Posterior cingulate gyrus (tissue), 11 donors: ENCODE results near the gene LLGL1.

Source experiments
- DNase-seq, 10 donors: peaks; one replicate each; pipeline versions ENCODE4 v3.0.0 to v3.0.0-alpha.2; 2020 to 2021; ENCODE audit warnings: mixed read lengths in 3 of 10
- intact Hi-C: fragments of 100-400 bp; cut with DNase I; formaldehyde crosslinking; loops from one replicate; pipeline ENCODE4 v1.15.1; 2023

Gene LLGL1

DNA sequence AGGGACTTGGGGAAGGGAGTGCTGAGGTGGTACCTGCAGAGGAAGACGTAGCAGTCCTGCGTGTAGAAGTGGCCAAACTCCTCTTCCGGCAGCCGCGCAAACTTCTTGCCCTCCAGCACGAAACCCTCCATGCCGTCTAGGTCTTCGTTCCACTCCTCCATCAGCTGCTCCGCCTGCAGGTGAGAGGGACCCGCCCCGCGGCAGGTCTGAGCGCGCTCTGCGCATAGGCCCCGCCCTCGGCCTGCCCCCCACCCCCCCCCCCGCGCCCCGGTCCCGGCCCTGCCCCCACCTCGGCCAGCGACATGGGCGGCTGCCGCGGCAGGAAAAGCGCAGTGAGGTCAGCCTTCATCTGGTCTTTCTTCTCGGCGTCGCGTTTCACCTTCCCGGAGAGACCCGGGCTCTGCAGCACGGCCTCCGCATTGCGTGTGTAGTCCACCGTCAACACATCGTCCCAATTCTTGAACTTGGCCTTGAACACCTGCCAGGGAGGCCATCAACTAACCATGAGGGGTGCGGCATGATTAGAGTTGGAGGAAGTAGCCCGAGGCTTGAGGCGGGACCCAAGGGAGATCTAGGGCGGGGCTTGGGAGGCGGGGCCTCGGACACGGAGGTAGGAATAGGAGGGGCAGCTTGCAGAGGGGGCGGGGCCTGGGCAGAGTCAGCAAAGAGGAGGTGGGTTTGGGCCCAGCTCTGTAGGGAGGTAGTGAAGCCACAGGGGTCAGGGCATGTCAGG is 21.6 kb downstream of the LLGL1 start:
- intact Hi-C loops = no loop called here
- no peak for DNase-seq

DNA sequence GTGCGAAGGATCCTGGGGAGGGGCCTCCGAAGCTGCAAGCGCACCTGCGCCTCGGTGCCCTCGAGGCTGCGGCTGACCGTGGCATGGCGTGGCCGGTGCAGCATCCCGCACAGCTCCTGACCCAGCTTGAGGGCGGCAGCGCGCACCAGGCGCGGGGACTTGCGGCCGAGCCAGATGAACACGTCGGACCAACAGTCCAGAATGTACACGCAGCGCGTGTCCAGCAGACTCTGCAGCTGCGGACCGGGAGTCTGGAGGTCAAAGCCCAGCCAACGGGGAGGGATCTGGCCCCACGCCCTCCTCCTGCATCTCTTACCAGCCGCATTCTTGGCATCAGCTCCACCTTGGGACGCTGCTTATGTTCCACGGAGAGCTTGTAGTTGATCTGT is 22.2 kb downstream of the LLGL1 start:
- DNase-seq = peak in 7 of 10 donors; percentile 36 to 95 (median 58)
- intact Hi-C loops = no loop called here

DNA sequence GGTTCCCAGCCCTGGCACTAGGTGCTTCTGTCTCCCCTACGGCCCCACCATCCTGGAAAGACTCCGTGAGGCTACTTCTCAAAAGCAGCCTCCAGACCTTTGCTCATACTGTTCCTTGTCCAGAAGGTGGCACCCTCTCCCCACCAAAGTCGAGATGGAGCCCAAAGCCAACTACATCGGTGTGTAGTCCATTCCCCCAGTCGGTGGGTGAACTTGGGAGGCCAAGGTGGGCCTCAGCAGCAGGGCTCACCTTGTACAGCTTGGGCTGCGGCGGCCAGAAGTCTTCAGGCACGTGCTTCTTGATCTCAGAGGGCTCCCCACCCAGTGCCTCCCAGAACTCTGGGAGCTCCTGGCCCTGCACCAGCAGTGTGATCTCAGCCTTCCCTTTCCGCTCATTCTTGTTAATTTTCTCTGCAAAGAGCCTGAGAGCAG is 22.9 kb downstream of the LLGL1 start:
- intact Hi-C loops = no loop called here
- DNase-seq = peak; percentile 53 to 95 (median 76)

GRCh38 chr17:18248811-18249210 is 23.4 kb downstream of the LLGL1 start:
- intact Hi-C loops = no loop called here
- no peak for DNase-seq

GRCh38 chr17:18250259-18250658 is 24.8 kb downstream of the LLGL1 start:
- intact Hi-C loops = no loop called here
- DNase-seq = no peak

- no peak for DNase-seq
- intact Hi-C loops = no loop called here
These were observed 25.3 kb downstream of the LLGL1 start for GRCh38 chr17:18250708-18251107.

DNA sequence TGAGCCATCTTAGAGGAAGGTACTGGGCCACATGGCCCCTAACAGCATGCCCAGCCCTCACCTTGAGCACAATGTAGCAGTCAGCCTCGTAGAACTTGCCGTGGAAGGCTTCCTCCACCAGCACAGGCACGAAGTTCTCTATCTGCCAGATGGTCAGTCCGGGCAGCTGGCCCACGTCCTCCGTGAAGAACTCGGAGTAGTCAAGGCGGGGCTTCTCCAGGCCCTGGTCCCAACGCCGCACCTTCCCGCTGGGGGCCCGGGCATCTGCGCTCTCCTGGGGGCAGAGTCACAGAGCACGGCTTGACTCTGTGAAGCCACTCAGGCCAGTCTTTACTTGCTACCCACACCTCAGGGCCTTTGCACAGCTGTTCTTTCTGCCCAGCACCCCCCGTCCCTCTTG is 25.8 kb downstream of the LLGL1 start:
- no peak for DNase-seq
- intact Hi-C loops = no loop called here

- intact Hi-C loops = no loop called here
- DNase-seq = no peak
These were observed 26.7 kb downstream of the LLGL1 start for GRCh38 chr17:18252160-18252559.

DNA sequence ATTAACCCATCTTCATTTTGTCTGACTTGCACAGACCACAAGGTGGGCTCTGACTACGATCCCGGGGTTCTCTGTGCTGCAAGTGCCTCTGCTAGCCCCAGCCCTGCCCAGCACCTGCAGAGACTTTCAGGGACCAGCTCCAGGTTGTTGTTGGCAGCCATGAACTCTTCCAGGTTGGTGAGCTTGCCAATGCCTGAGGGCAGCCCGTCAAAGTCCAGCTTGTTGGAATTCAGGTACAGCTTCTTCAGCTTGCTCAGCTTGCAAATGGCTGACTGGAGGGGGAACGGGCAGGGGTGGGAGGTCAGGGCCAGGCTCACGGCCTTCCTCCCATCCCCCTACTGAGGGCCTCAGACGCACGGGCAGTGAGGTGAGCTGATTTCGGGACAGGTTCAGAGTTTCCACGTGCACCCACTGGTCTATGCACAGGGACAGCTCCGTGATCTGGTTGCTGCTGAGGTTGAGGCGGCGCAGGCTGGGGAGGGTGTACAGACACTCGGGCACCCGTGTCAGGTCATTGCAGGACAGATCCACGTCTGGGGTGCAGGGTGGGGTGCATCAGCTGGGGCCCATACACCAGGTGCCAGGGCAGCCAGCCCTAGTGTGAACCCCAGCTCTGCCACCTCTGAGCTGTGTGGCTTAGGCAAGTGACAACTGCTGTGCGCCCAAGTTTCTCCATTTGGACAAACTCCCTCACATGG is 27.9 kb downstream of the LLGL1 start:
- intact Hi-C loops = no loop called here
- no peak for DNase-seq

DNA sequence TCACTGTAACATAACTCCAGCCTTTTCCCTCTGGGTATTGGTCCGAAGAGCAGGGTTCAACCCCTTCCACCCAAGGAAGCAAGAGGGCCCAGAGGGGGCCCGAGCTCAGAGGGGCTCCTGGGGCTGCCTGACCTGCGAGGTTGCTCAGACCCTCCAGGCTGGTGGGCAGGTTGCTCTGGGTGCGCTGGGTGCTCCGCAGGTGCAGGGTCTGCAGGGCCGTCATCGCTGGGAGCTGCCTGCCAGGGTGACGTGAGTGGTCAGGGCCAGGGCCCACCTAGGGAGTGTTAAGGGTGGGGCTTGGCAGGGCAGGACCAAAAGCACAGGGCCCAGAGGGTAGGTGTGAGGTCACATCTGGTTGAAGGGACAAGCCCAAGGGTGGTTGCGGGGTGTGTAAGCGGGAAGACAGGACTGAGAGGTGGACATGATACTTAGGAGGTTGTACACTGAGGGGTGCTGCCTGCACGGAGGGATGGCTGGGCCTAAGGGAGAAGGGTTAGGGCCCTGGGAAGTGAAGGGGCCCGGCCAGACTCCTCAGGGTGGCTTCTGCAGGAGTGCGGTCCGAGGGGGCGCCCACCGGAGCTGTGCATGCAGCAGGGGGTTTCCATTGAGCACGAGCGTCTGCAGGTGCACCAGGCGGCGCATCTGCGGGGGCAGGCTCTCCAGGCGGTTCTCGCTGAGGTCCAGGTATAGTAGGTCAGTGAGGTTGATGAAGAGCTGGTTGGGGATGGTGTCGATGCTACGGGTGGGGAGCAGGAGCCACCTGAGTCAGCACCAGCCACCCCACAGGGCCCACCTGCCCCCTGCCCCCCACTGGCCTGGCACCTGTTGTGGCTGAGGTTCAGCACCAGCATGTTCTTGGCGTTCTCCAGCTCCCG is 28.7 kb downstream of the LLGL1 start:
- intact Hi-C loops = no loop called here
- DNase-seq = no peak

DNA sequence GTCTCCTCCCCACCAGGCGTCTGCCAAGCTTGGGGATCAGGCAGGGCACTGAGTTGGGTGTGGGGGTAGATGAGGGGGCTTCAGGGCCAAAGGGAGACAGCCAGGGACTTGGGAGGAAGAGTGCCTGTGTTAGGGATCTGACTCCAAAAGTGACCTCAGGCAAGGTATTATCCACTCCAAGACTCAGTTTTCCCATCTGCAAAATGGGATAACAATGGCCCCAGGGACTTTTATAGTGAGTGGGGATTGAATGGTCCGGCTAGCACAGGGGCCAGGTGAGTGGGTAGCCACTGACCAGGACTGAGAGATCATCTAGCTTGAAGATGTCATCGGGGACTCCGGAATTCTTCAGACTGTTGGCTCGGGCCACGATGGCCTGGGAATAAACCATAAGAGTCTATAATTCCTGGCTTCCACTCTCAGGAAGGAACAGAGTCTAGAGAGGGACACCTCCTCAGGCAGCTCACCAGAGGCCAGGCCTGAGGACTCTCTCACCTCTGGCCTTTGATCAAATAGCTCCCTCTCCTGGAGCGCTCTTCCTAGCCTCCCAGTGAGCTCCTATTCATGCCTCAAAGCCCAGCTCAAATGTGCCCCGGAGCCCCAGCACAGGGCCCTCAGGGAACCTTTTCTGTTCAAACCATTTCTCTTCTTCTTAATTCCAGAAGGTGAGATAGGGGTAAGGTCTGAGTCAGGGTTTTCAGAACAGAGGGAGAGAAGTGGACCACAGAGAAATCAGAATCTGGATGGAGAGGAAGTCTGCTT is 29.6 kb downstream of the LLGL1 start:
- intact Hi-C loops = no loop called here
- no peak for DNase-seq

GRCh38 chr17:18256351-18256750 is 30.9 kb downstream of the LLGL1 start:
- intact Hi-C loops = no loop called here
- DNase-seq = no peak

DNA sequence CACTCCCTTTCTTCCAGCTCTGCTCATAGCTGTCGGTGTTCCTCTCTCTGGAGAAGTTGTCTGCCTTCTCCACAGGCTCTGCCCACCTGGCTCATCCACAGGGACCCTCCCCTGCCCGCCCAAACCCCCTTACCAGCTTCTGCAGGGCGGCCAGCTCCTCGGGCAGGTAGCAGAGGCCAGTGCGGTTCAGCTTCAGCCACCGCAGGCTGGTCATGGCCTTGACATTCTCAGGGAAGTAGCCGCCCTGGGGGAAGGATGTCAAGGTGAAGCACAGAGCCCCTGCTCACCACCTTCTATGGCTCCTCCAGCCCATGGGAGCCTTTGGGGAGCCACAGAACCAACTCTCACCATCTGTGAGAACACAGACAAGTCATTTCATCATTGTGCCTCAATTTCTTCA is 31.3 kb downstream of the LLGL1 start:
- DNase-seq = no peak
- intact Hi-C loops = no loop called here

GRCh38 chr17:18257268-18257981 is 32.0 kb downstream of the LLGL1 start:
- peak in 5 of 10 donors; percentile 54 to 92 (median 89) for DNase-seq
- intact Hi-C loops = no loop called here

DNA sequence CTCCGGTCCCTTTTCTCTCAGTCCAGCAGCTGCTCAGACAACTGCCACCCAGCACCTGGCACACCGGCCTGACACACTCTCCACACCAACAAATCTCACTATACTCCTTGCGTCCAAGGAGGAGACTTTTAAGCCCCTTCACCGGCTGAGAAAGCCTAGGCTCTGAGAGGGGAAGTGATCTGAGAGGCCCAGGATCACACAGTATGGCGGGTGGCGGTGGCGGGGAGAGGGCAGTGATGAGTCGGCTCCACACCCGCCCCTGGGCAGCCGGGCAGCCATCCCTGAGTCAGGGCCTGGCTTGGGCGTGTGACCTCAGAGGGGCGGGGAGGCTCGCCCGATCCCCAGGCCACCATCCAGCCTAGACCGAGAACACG is 32.5 kb downstream of the LLGL1 start:
- DNase-seq = peak in 9 of 10 donors; percentile 44 to 95 (median 74)
- intact Hi-C loops = no loop called here

- peak; percentile 50 to 94 (median 62) for DNase-seq
- intact Hi-C loops = no loop called here
These were observed 33.1 kb downstream of the LLGL1 start, which contains the start of gene FLII for GRCh38 chr17:18258356-18259038. TSS of gene FLII (minus strand) at chr17:18258738. CDS start at chr17:18258690, 48 bp downstream.

GRCh38 chr17:18259621-18260331 is 34.3 kb downstream of the LLGL1 start:
- DNase-seq = no peak
- intact Hi-C loops = loop anchor here (2.0 to 5.0 kb wide), 2 partner anchors 32 to 55 kb away; partner anchors contain the start of genes LLGL1, SMCR8 and TOP3A
